NCI-H1105 treated with DMSO at 0.1 percent for 48 hours (cell line): ENCODE results near the gene LGR5.

ENCODE experiments used
- DNase-seq: peaks from one replicate; lab custom pipeline; 2025; lab: John Stamatoyannopoulos, UW

LGR5 gene

GRCh38 chr12:71599210-71599609 is 159.6 kb downstream of the LGR5 start:
- DNase-seq: peak; percentile 16

GRCh38 chr12:71601546-71601945 is 161.9 kb downstream of the LGR5 start:
- no peak for DNase-seq

GRCh38 chr12:71602761-71603577 is 163.4 kb downstream of the LGR5 start:
- DNase-seq: no peak

GRCh38 chr12:71605039-71605438 is 165.4 kb downstream of the LGR5 start:
- no peak for DNase-seq

GRCh38 chr12:71607494-71608330 is 168.1 kb downstream of the LGR5 start:
- DNase-seq: no peak

GRCh38 chr12:71610031-71610795 is 170.6 kb downstream of the LGR5 start:
- no peak for DNase-seq

GRCh38 chr12:71621938-71622337 is 182.3 kb downstream of the LGR5 start:
- DNase-seq: no peak

- no peak for DNase-seq
Measured at GRCh38 chr12:71625476-71625875, 185.9 kb downstream of the LGR5 start.

- no peak for DNase-seq
Measured at GRCh38 chr12:71626098-71626497, 186.5 kb downstream of the LGR5 start.

- DNase-seq: no peak
Measured at GRCh38 chr12:71626768-71627167, 187.2 kb downstream of the LGR5 start.

GRCh38 chr12:71627438-71628002 is 187.9 kb downstream of the LGR5 start:
- peak; percentile 61 for DNase-seq
